NCI-H226 (cell line): ENCODE measurements around the gene REG3A.

Source experiments
- DNase-seq: peaks from one replicate; pipeline ENCODE4 v3.0.0-alpha.2; 2015

REG3A gene

GRCh38 chr2:79116997-79117928 is 42.3 kb downstream of the REG3A start:
- no peak for DNase-seq

GRCh38 chr2:79114797-79115494 is 44.6 kb downstream of the REG3A start:
- no peak for DNase-seq

- no peak for DNase-seq
These were observed 47.3 kb downstream of the REG3A start for GRCh38 chr2:79112269-79112668.
